GM21367 (cell line): ENCODE results near the gene IGIP.

Source experiments
- ATAC-seq: cut with Tn5 transposase; IDR thresholded peaks from one replicate; pipeline ENCODE4 v1.9.1; 2021; ENCODE audit not compliant: unreplicated experiment

Gene IGIP

GRCh38 chr5:140162275-140162674 lies 36.5 kb downstream of the IGIP start:
- ATAC-seq, result no peak

- ATAC-seq, result no peak
These were observed 37.0 kb downstream of the IGIP start for GRCh38 chr5:140162781-140163180.

GRCh38 chr5:140165101-140165922 lies 39.6 kb downstream of the IGIP start:
- no peak for ATAC-seq

- ATAC-seq, result no peak
These were observed 40.2 kb downstream of the IGIP start for GRCh38 chr5:140165923-140166270.

- ATAC-seq, result no peak
These were observed 41.2 kb downstream of the IGIP start for GRCh38 chr5:140166911-140167310.

- no peak for ATAC-seq
These were observed 42.6 kb downstream of the IGIP start for GRCh38 chr5:140168371-140168770.

- ATAC-seq, result no peak
These were observed 43.7 kb downstream of the IGIP start for GRCh38 chr5:140169410-140169809.

GRCh38 chr5:140172483-140172882 lies 46.7 kb downstream of the IGIP start:
- no peak for ATAC-seq

- no peak for ATAC-seq
These were observed 48.3 kb downstream of the IGIP start for GRCh38 chr5:140174014-140174413.

GRCh38 chr5:140174465-140175366 lies 49.0 kb downstream of the IGIP start, which contains the start of gene CYSTM1:
TSS of gene CYSTM1 (plus strand) at chr5:140175188. CDS start at chr5:140194466, 19,278 bp downstream.
- ATAC-seq, result peak; percentile 95

GRCh38 chr5:140175367-140176030 lies 49.8 kb downstream of the IGIP start:
- ATAC-seq, result peak; percentile 32

- no peak for ATAC-seq
These were observed 50.3 kb downstream of the IGIP start for GRCh38 chr5:140176031-140176387.

- no peak for ATAC-seq
These were observed 52.3 kb downstream of the IGIP start for GRCh38 chr5:140178086-140178410.

- ATAC-seq, result no peak
These were observed 52.9 kb downstream of the IGIP start for GRCh38 chr5:140178482-140179116.
